GM12874 (cell line): ENCODE measurements around the gene PRDM16.

Source experiments
- CTCF ChIP-seq: IDR thresholded peaks from 2 replicates; pipeline ENCODE4 v1.5.1; 2011; ENCODE audit warnings: low read depth, mild to moderate bottlenecking, control low read depth, low read length, moderate library complexity; ENCODE audit not compliant: insufficient read depth

Gene PRDM16

GRCh38 chr1:3126756-3127678 is 58.0 kb downstream of the PRDM16 start:
- no peak for TF ChIP-seq CTCF

- no peak for TF ChIP-seq CTCF
Measured at GRCh38 chr1:3127738-3128137, 58.7 kb downstream of the PRDM16 start.

- TF ChIP-seq CTCF, result no peak
Measured at GRCh38 chr1:3128431-3129132, 59.6 kb downstream of the PRDM16 start.

- no peak for TF ChIP-seq CTCF
Measured at GRCh38 chr1:3129133-3129490, 60.1 kb downstream of the PRDM16 start.

GRCh38 chr1:3130268-3130667 is 61.3 kb downstream of the PRDM16 start:
- no peak for TF ChIP-seq CTCF

GRCh38 chr1:3132660-3133059 is 63.7 kb downstream of the PRDM16 start:
- no peak for TF ChIP-seq CTCF

- no peak for TF ChIP-seq CTCF
Measured at GRCh38 chr1:3133686-3134085, 64.7 kb downstream of the PRDM16 start.
